K562 (cell line): ENCODE data around the gene CD14. TPM values are rescaled to one million over a fixed set of nuclear protein-coding genes. Genes with fewer than 3 reads are reported as not detected.

Source experiments
- BRCA1 ChIP-seq, 2 experiments: fragments of 450-650 bp in 1 of 2; sonication (generic) in 1 of 2; formaldehyde crosslinking in 1 of 2; IDR thresholded peaks; 2 replicates each; pipeline versions ENCODE4 v1.5.0 to v1.6.1; 2017 to 2020; ENCODE audit warnings: mild to moderate bottlenecking in 1 of 2, missing genetic modification reagents in 1 of 2
- CBX5 ChIP-seq: IDR thresholded peaks from 2 replicates; pipeline ENCODE4 v1.6.1; 2014; ENCODE audit warnings: low read depth, borderline replicate concordance
- CREM ChIP-seq: IDR thresholded peaks from 2 replicates; pipeline ENCODE4 v1.6.1; 2014; ENCODE audit warnings: antibody characterized with exemption, low read depth
- ETV1 ChIP-seq: fragments of 450-650 bp; conservative IDR thresholded peaks from 2 replicates; pipeline ENCODE4 v1.6.1; 2016; ENCODE audit warnings: missing genetic modification characterization, control low read depth, low read depth, missing compliant biosample characterization
- GABPB2 ChIP-seq: fragments of 250-450 bp; sonication (Bioruptor Pico); conservative IDR thresholded peaks from 2 replicates; pipeline ENCODE4 v1.5.1; 2021; ENCODE audit warnings: mild to moderate bottlenecking
- KLF1 ChIP-seq: fragments of 450-650 bp; IDR thresholded peaks from 2 replicates; pipeline ENCODE4 v1.6.1; 2016; ENCODE audit warnings: missing genetic modification characterization, missing compliant biosample characterization
- MTA2 ChIP-seq: fragments of 450-650 bp; IDR thresholded peaks from 2 replicates; pipeline ENCODE4 v1.6.1; 2016; ENCODE audit warnings: low read depth
- SMAD2 ChIP-seq: fragments of 150-350 bp; IDR thresholded peaks from 2 replicates; pipeline ENCODE4 v1.6.1; 2014; ENCODE audit warnings: low read depth, mild to moderate bottlenecking, low read length
- polyA plus RNA-seq, 8 experiments: library from polyadenylated mRNA; depleted of rRNA in 4 of 8; stranded (reverse) in 5 of 8; unstranded in 3 of 8; fragments of >200 nt; fragmentation: Nextera tagmentation in 2 of 8; fragmentation: Illumina TruSeq in 1 of 8; extraction: Ambion mirVana in 2 of 8; extraction: Trizol in 1 of 8; gene quantifications; 2 replicates each; pipeline versions ENCODE4 v1.2.1 to v1.2.3, GENCODE V29; 2011 to 2014; ENCODE audit warnings: inconsistent platforms in 1 of 8, missing spikeins in 1 of 8
- total RNA-seq, 7 experiments: library from RNA; depleted of rRNA in 6 of 7; stranded (reverse); fragments of >200 nt in 6 of 7; fragmentation: Illumina TruSeq in 2 of 7; extraction: Trizol in 2 of 7; gene quantifications; 2 replicates each; pipeline versions ENCODE4 v1.2.1 to v1.2.3, GENCODE V29; 2011 to 2021; ENCODE audit warnings: low replicate concordance in 1 of 7
- TF ChIP-seq, protein P1 (sequence below): fragments of 250-450 bp; sonication (Bioruptor Pico); IDR thresholded peaks from 2 replicates; pipeline ENCODE4 v1.4.0; 2020
- TF ChIP-seq, protein P2 (sequence below): fragments of 250-450 bp; sonication (Bioruptor Pico); IDR thresholded peaks from 2 replicates; pipeline ENCODE4 v1.8.0; 2022; ENCODE audit warnings: inconsistent platforms
- TF ChIP-seq, protein P3 (sequence below): fragments of 450-650 bp; formaldehyde crosslinking; IDR thresholded peaks from 2 replicates; pipeline ENCODE4 v1.4.0; 2020; ENCODE audit warnings: mild to moderate bottlenecking, moderate library complexity

Gene CD14
- total and polyA plus RNA-seq, 9 of the 15 experiments (the other 6 are each of a cell fraction or from before 2014, with no cell fraction given): 0.07 to 0.47 (median 0.14) TPM; not detected in 2

DNA sequence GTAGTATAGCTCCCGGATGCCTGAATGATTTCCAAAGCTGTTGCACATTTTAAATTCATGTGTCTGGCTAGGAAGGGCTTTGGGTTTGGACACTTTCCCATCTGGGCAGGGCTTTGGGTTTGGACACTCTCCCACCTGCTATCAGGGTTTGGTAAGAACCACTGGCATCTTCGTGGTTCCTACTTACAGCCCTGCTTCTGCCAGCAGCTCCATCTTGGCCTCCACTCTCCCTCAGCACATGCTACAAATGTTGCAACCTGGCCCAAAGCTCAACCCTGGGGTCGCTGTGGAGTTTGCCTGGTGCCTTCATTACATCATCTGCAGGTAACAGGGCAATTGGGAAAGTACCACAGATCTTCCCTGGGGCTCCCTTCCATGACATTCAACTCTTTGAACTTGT lies 9.7 kb upstream of the CD14 start (continued):
- TF ChIP-seq, protein P1, sequence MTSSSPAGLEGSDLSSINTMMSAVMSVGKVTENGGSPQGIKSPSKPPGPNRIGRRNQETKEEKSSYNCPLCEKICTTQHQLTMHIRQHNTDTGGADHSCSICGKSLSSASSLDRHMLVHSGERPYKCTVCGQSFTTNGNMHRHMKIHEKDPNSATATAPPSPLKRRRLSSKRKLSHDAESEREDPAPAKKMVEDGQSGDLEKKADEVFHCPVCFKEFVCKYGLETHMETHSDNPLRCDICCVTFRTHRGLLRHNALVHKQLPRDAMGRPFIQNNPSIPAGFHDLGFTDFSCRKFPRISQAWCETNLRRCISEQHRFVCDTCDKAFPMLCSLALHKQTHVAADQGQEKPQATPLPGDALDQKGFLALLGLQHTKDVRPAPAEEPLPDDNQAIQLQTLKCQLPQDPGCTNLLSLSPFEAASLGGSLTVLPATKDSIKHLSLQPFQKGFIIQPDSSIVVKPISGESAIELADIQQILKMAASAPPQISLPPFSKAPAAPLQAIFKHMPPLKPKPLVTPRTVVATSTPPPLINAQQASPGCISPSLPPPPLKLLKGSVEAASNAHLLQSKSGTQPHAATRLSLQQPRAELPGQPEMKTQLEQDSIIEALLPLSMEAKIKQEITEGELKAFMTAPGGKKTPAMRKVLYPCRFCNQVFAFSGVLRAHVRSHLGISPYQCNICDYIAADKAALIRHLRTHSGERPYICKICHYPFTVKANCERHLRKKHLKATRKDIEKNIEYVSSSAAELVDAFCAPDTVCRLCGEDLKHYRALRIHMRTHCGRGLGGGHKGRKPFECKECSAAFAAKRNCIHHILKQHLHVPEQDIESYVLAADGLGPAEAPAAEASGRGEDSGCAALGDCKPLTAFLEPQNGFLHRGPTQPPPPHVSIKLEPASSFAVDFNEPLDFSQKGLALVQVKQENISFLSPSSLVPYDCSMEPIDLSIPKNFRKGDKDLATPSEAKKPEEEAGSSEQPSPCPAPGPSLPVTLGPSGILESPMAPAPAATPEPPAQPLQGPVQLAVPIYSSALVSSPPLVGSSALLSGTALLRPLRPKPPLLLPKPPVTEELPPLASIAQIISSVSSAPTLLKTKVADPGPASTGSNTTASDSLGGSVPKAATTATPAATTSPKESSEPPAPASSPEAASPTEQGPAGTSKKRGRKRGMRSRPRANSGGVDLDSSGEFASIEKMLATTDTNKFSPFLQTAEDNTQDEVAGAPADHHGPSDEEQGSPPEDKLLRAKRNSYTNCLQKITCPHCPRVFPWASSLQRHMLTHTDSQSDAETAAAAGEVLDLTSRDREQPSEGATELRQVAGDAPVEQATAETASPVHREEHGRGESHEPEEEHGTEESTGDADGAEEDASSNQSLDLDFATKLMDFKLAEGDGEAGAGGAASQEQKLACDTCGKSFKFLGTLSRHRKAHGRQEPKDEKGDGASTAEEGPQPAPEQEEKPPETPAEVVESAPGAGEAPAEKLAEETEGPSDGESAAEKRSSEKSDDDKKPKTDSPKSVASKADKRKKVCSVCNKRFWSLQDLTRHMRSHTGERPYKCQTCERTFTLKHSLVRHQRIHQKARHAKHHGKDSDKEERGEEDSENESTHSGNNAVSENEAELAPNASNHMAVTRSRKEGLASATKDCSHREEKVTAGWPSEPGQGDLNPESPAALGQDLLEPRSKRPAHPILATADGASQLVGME (CRISPR knock-in tag): no peak
- TF ChIP-seq, protein P2, sequence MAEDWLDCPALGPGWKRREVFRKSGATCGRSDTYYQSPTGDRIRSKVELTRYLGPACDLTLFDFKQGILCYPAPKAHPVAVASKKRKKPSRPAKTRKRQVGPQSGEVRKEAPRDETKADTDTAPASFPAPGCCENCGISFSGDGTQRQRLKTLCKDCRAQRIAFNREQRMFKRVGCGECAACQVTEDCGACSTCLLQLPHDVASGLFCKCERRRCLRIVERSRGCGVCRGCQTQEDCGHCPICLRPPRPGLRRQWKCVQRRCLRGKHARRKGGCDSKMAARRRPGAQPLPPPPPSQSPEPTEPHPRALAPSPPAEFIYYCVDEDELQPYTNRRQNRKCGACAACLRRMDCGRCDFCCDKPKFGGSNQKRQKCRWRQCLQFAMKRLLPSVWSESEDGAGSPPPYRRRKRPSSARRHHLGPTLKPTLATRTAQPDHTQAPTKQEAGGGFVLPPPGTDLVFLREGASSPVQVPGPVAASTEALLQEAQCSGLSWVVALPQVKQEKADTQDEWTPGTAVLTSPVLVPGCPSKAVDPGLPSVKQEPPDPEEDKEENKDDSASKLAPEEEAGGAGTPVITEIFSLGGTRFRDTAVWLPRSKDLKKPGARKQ (CRISPR knock-in tag): no peak
- TF ChIP-seq BRCA1 (IDR thresholded peaks at IDR 0.05) (no peak), BRCA1 (CRISPR knock-in tag; IDR thresholded peaks at IDR 0.05) (no peak), CBX5 (no peak), SMAD2 (no peak), ETV1 (tag) (no peak), CREM (no peak), GABPB2 (no peak), KLF1 (no peak), MTA2 (no peak)
- TF ChIP-seq, protein P3, sequence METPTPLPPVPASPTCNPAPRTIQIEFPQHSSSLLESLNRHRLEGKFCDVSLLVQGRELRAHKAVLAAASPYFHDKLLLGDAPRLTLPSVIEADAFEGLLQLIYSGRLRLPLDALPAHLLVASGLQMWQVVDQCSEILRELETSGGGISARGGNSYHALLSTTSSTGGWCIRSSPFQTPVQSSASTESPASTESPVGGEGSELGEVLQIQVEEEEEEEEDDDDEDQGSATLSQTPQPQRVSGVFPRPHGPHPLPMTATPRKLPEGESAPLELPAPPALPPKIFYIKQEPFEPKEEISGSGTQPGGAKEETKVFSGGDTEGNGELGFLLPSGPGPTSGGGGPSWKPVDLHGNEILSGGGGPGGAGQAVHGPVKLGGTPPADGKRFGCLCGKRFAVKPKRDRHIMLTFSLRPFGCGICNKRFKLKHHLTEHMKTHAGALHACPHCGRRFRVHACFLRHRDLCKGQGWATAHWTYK (CRISPR knock-in tag): no peak
